SH-SY5Y (cell line): ENCODE results near the gene THSD7A.

Experiments used
- GATA2 ChIP-seq: IDR thresholded peaks from 2 replicates; pipeline ENCODE4 v1.6.1; 2011; ENCODE audit warnings: mild to moderate bottlenecking, low read depth, low read length
- GATA3 ChIP-seq: IDR thresholded peaks from 2 replicates; pipeline ENCODE4 v1.6.1; 2011; ENCODE audit warnings: low read depth, mild to moderate bottlenecking, low read length, moderate library complexity

- TF ChIP-seq GATA2 (no peak), GATA3 (no peak)
These were observed 16.3 kb upstream of the THSD7A start for GRCh38 chr7:11848251-11848650.
